Astrocyte of the spinal cord (primary cell): ENCODE data around the gene SPINDOC.
"Not testable (repeated sequence)": the region's sequence is repeated elsewhere in the genome, so short reads cannot be mapped to it uniquely, and the experiment has no call there.

Source experiments
- DNase-seq: peaks from one replicate; pipeline ENCODE4 v3.0.0; 2011; ENCODE audit warnings: low read depth, low spot score
- H3K4me3 ChIP-seq: 2 replicates; pipeline ENCODE4 v1.5.1; 2011; ENCODE audit warnings: low read depth, mild to moderate bottlenecking, low read length, moderate library complexity
- CTCF ChIP-seq: IDR thresholded peaks from 2 replicates; pipeline ENCODE4 v1.5.1; 2012; ENCODE audit warnings: low read depth, mild to moderate bottlenecking, low read length, inconsistent platforms
- in situ Hi-C: cut with HindIII; loops from 2 replicates; pipeline ENCODE4 v1.10.0; 2017; ENCODE audit warnings: low sequenced_read_pairs

Gene SPINDOC

GRCh38 chr11:63805844-63806415 is 7.3 kb upstream of the SPINDOC start:
- no peak for DNase-seq
- no peak overlapping the region for H3K4me3 ChIP-seq
- no peak for TF ChIP-seq CTCF
- in situ Hi-C loops = no loop called here

- DNase-seq, in situ Hi-C loops: not testable (repeated sequence)
These were observed 2.9 kb upstream of the SPINDOC start for GRCh38 chr11:63810383-63810782.

GRCh38 chr11:63811522-63811921 is 1.7 kb upstream of the SPINDOC start:
- no peak for TF ChIP-seq CTCF
- H3K4me3 ChIP-seq = no peak overlapping the region
- no peak for DNase-seq
- in situ Hi-C loops = no loop called here

More at GRCh38 chr11:63810383-63810782, 2.9 kb upstream of the SPINDOC start:
- H3K4me3 ChIP-seq = not testable (repeated sequence)

- TF ChIP-seq CTCF = no peak
- H3K4me3 ChIP-seq = peak overlapping the region; percentile 89
- peak; percentile 62 for DNase-seq
- in situ Hi-C loops = no loop called here
These were observed 517 bp downstream of the SPINDOC start for GRCh38 chr11:63813563-63814382.

- no peak for TF ChIP-seq CTCF
- in situ Hi-C loops = no loop called here
These were observed 1.1 kb downstream of the SPINDOC start for GRCh38 chr11:63814383-63814736.

GRCh38 chr11:63816166-63816565 is 2.9 kb downstream of the SPINDOC start:
- no peak for DNase-seq
- in situ Hi-C loops = no loop called here
- TF ChIP-seq CTCF = no peak
- H3K4me3 ChIP-seq = no peak overlapping the region

More at GRCh38 chr11:63814383-63814736, 1.1 kb downstream of the SPINDOC start:
- DNase-seq = no peak
- peak overlapping the region; percentile 89 for H3K4me3 ChIP-seq

GRCh38 chr11:63816732-63817131 is 3.5 kb downstream of the SPINDOC start:
- no peak overlapping the region for H3K4me3 ChIP-seq
- DNase-seq = no peak
- no peak for TF ChIP-seq CTCF
- in situ Hi-C loops = no loop called here
